Middle frontal gyrus (tissue), 1 donor: ENCODE measurements around the gene EPB41.
"Not testable (repeated sequence)": the region's sequence is repeated elsewhere in the genome, so short reads cannot be mapped to it uniquely, and the experiment has no call there.

Source experiments
- DNase-seq: peaks from one replicate; pipeline ENCODE4 v3.0.0-alpha.2; 2015; ENCODE audit warnings: low spot score; ENCODE audit errors: extremely low spot score

The EPB41 gene

GRCh38 chr1:28976248-28976647 is 61.9 kb downstream of the EPB41 start:
- DNase-seq, result no peak

GRCh38 chr1:28981210-28981609 is 66.8 kb downstream of the EPB41 start:
- no peak for DNase-seq

- no peak for DNase-seq
These were observed 67.8 kb downstream of the EPB41 start for GRCh38 chr1:28982198-28982597.

GRCh38 chr1:28983091-28983490 is 68.7 kb downstream of the EPB41 start:
- DNase-seq, result no peak

GRCh38 chr1:28983509-28984310 is 69.3 kb downstream of the EPB41 start:
- no peak for DNase-seq

- no peak for DNase-seq
These were observed 69.9 kb downstream of the EPB41 start for GRCh38 chr1:28984311-28984684.

- DNase-seq, result no peak
These were observed 71.1 kb downstream of the EPB41 start for GRCh38 chr1:28985427-28985826.

GRCh38 chr1:28986306-28986910 is 72.0 kb downstream of the EPB41 start:
- DNase-seq, result no peak

GRCh38 chr1:29002792-29003191 is 88.4 kb downstream of the EPB41 start:
- no peak for DNase-seq

- no peak for DNase-seq
These were observed 89.9 kb downstream of the EPB41 start for GRCh38 chr1:29004288-29004687.

- DNase-seq, result no peak
These were observed 90.4 kb downstream of the EPB41 start for GRCh38 chr1:29004798-29005197.

- no peak for DNase-seq
These were observed 97.4 kb downstream of the EPB41 start for GRCh38 chr1:29011775-29012174.

GRCh38 chr1:29017235-29017634 is 102.9 kb downstream of the EPB41 start:
- no peak for DNase-seq

- DNase-seq, result no peak
These were observed 103.8 kb downstream of the EPB41 start for GRCh38 chr1:29017975-29018712.

- DNase-seq, result no peak
These were observed 108.3 kb downstream of the EPB41 start for GRCh38 chr1:29022620-29023019.

- DNase-seq, result no peak
These were observed 115.3 kb downstream of the EPB41 start for GRCh38 chr1:29029667-29030066.

GRCh38 chr1:29032841-29033240 is 118.5 kb downstream of the EPB41 start:
- no peak for DNase-seq

- peak; percentile 18 for DNase-seq
These were observed 119.6 kb downstream of the EPB41 start for GRCh38 chr1:29033829-29034466.

- DNase-seq, result no peak
These were observed 129.1 kb downstream of the EPB41 start for GRCh38 chr1:29043274-29043965.

- DNase-seq, result no peak
These were observed 129.6 kb downstream of the EPB41 start for GRCh38 chr1:29044010-29044409.

GRCh38 chr1:29045663-29046062 is 131.3 kb downstream of the EPB41 start:
- DNase-seq, result not testable (repeated sequence)
